Measurements from ENCODE around the gene E2F2.
A peak's percentile ranks its signal among the peaks of the same experiment; 100 is the strongest.
"Not testable (repeated sequence)": the region's sequence is repeated elsewhere in the genome, so short reads cannot be mapped to it uniquely, and the experiment has no call there.

E2F2 gene

DNA sequence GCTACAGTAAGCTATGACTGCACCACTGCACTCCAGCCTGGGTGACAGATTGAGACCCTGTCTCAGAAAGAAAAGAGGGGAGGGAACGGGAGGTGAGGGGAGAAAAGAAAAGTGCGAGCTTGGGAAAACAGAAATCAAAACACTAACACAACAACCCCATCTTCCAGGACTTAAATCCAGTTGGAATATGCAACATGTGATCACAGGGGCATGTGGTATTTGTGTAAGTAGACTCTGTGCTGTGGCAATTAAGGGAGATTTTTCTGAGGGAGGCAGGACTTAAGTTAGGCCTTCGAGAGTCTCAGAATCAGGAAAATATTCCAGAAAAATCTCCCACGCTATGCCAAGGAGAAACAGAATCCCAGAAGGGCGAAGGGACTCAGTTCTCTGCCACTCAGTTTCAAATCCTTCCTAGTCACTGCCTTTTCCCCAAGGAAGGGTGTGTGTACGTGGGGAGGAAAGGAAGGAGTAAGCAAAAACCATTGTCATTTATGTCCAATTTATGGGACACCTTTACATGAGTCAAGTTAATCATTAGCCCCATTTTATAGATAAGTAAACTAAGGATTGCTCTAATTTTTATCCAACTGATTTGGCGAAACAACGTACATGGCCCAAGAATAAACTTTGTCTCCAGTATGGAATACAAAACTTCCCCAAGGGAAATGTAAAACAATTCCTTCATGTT, 16.0 kb upstream of the E2F2 start:
- no peak for DNase-seq (ENCODE audit: low read depth in 2 of 2)

DNA sequence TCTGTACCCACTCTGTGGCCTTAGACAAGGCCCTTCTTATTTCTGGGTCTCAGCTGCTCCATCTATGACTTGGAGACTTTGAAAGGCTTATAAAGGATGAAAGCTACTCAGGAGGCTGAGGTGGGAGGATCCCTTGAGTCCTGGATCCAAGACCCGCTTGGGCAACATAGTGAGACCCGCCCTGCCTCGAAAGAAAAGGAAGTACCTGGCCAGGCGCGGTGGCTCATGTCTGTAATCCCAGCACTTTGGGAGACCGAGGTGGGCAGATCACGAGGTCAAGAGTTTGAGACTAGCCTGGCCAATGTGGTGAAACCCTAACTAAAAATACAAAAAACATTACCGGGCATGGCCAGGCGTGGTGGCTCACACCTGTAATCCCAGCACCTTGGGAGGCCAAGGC, 14.8 kb upstream of the E2F2 start:
- no peak for DNase-seq (ENCODE audit: low read depth in 2 of 2)

DNA sequence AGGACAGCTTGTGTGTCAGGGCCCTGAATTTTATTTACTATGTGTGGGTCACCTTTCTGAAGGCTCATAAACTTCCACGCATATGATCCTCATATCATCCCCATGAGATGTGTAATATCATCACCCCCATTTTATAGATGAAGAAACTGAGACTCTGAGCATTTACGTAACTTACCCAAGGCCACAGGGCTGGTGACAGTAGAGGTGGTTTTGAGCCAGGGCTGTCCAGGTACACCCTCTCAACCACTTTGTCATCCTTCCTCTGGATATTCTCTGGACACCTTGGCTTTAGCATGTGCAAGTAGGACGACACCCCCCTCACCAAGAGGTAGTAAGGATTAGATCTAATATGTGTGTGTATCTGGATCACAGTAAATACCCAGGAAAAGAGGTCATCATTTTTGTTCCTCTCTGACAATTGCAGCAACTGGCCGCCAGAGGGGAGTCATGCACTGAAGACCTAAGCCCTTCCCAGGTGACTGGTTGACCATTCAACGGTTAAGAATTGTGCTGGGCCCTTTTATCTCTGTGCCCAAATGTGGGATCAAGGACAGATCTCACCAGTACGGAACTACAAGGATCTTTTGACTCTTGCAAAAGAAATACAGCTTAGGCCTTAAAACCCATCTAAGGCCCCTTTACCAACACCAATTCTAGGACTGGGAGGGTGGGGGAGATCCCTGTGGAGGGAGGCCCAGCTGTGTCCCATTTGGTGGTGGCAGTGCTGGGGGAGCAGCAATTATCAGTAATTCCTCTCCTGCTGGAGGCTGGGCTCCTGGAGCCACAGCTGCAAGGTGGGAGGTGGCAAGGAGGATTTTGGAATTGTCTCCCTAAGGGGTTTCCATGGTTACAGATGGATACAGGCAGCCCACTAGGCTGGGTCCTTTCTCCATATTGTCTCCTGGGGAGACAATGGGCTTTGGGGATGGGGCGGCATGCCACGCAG, 13.7 kb upstream of the E2F2 start:
- DNase-seq (ENCODE audit: low read depth in 2 of 2): peak; percentile 63 to 67

DNA sequence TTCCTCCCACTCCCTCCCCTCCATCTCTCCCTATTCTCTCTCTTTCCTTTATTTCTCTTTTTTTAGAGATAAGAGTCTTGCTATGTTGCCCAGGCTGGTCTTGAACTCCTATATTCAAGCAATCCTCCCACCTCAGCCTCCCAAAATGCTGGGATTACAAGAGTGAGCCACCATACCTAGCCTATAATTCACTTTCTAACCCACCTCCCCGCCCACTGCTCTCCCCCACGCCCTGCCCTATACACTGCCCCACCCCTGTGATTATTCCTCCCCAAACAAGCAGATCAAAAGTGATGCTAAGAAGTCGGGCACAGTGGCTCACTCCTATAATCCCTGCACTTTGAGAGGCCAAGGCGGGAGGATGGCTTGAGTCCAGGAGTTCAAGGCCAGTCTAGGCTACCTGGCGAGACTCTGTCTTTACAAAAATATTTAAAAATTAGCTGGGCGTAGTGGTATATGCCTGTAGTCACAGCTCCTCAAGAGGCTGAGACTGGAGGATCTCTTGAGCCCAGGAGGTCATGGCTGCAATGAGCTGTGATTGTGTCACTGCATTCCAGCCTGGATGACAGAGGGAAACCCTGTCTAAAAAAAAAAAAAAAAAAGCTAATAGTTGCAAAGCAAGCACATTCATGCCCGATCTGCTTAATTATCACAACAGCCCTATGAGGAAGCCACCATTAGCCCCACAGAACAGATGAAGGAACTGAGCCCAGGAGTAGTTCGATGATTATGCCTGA, 12.8 kb upstream of the E2F2 start:
- no peak for DNase-seq (ENCODE audit: low read depth in 2 of 2)

DNA sequence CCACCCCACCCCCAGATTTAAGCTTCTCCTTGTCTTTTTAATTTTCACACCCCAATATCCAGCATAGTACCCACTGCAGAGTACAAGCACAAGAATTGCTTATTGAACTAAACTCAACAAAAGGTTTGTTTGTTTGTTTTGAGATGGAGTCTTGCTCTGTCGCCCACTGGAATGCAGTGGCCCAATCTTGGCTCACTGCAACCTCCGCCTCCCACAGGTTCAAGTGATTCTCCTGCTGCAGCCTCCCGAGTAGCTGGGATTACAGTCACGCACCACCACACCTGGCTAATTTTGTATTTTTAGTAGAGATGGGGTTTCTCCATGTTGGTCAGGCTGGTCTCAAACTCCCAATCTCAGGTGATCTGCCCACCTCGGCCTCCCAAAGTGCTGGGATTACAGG, 11.9 kb upstream of the E2F2 start:
- DNase-seq (ENCODE audit: low read depth in 2 of 2): not testable (repeated sequence)

DNA sequence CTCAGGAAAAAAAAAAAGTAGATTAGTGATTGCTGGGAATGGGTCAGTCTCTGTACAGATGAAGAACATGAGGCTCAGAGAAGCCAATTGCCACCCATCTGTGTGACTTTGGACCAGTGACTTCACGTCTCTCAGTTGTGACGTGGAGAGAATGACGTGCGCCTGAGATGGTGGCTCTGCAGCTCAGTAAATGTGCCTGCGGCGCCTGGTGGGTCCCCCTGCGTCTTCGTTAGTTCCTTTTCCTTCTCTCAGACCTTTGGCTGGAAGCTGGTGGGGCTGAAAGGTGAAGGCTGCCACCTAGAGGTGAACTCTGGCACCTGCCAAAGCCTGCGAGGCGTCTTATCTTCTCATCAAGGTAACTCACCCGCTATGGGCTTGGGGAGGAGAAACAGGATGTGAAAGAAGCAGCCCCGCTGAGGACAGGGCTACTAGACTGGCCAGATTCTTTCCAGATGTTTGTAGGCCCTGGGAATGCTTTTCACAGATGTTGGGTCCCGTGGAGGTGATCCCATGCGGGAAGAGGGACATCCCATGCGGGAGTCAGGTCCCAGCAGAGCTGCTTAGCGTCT, 8.7 kb upstream of the E2F2 start:
- DNase-seq (ENCODE audit: low read depth in 2 of 2): peak; percentile 77 to 87

DNA sequence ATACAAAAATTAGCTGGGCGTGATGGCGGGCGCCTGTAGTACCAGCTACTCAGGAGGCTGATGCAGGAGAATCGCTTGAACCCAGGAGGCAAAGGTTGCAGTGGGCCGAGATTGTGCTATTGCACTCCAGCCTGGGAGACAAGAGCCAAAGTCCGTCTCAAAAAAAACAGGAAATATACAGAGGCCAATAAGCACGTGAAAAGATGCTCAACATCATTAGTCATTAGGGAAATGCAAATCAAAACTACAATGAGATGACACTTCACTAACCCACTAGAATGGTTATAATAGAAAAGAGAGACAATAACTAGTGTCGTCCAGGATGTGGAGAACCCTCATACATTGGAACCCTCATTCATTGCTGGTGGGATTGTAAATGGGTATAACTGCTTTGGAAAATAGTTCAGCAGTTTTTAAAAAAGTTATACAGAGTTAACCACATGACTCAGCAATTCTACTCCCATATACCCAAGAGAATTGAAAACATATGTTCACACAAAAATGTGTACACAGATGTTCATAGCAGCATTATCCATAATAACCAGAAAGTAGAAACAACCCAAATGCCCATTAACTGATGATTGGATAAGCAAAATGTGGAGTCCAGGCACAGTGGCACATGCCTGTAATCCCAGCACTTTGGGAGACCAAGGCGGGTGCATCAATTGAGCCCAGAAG, 6.4 kb upstream of the E2F2 start:
- DNase-seq (ENCODE audit: low read depth in 2 of 2): no peak

DNA sequence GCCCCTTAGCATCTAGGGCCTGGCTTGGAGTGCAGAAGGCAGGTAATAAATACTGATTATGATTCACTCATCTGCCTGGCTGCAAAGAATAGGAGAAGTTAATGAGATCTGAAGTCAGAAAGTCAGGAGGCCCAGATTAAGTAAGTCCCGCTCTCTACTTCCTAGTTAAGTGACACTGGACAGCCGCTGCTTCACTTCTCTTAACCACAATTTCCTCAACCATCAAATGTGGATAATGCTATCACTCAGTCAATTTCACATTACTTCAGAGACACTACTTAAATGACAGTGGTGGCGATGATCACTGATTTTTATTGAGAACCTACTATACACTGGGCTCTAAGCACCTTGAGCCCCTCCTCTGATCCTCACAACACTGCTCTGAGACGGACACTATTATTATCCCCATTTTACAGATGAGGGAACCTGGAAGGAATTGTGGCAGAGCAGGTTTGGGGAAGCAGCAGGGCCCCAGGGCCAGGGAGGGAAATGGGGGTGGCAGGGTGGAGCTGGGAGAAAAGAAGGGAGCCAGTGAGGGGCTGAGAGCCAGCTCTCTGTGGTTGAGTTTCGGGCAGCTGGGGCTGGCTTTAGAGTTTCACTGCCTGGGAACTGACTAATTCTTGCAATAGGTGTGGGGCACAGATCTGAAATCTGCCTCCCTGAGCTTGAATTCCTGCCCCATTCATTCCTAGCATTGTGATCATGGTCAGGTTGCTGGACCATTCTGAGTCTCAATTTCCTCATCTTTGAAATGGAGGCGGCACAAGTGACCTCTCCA, 2.4 kb upstream of the E2F2 start:
- DNase-seq (ENCODE audit: low read depth in 2 of 2): no peak

DNA sequence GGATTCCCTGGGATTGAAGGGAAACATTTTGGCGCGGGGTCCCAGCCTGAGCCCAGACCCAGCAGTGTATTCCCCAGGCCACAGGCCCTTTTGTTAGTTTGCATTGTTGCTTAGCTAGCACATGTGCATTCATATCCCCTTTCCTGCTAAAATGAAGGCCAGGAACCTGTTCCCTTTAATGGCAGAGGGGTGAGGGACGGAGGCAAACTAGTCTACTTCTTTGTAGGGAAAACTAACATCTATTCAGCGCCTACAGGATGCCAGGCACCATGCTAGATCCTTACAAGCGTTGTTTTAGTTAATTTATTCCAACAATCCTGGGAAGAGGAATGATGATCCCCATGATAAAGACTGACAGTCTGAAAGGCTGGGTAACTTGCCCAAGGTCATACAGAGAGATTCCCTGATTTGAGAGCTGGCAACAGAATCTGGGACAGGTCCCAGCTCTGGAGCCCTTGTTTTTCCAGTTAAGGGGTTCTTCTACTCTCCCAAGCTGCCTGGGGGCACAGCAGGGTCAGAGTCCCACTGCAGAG, 595 bp upstream of the E2F2 start:
- no peak for DNase-seq (ENCODE audit: low read depth in 2 of 2)

DNA sequence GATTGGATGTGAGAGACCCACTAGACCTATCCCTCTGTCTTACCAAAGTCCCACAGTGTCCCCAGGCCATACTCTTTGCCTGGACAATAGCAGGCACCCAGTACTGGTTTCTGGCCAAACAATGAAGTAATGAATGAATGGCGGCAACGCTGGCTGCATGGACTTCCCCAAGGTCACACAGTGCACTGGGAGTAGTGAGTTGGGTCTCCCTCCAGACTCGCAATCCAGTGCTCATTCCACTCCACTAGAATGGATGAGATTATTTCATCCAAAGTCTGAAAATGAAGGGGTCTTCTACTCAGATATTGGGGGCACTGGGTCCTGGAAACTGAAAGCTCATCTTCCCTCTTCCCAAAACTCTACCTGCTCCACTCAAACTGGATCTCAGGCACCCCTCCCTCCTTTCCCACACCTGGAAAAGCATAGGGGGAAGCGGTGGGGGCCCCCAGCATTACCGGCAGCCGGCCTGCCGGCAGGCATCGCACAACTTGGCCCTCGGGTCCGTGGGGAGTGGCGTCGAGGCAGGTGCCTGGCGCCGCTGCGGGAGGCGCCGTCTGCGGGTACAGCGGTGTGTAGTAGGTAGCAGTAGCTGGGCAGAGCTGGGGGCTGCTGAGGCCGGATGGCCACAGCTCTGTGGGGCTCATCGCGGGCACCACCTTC, 816 bp downstream of the E2F2 start:
- no peak for DNase-seq (ENCODE audit: low read depth in 2 of 2)

DNA sequence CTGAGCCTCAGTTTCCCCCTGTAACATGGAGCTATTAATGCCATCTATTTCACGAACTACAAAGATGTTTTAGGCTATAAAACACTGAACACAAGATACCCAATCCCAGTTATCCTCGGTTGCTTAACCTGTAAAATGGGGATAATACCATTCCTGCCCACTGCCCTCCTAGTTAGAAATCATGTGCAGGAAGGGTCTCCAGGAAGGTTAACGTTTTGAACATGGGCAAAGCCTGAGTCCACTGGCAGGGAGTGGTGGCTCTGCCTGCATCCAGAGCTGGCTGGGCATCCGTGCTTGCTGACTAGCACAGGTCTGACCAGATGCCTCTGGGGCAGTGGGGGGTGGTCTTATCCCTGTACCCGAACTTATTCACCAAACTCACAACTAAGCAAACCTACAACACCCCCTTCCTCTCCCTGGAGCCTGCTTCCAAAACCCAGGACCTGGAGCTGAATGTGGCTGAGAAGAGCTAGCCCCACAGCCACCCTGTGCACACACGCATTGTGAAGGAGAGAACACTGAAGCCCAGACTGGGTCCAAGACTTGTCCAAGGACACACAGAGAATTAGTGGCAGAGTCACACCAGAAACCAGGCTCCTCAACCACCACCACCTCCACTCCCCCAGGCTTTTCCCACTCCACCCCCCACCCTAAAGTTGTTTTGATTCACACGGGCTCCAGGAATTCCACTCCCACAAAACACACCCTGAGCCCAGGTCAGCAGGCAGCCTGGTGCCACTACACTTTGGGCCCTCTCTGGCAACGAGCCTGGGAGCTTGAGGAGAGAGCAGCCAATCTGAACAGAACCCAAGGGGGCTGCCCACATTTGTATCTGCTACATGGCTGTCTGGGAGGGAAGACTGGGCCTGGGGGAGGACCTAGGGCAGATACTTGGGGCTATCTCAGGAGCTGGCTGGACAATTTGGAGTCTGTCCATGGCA, 1.6 kb downstream of the E2F2 start:
- no peak for DNase-seq (ENCODE audit: low read depth in 2 of 2)

DNA sequence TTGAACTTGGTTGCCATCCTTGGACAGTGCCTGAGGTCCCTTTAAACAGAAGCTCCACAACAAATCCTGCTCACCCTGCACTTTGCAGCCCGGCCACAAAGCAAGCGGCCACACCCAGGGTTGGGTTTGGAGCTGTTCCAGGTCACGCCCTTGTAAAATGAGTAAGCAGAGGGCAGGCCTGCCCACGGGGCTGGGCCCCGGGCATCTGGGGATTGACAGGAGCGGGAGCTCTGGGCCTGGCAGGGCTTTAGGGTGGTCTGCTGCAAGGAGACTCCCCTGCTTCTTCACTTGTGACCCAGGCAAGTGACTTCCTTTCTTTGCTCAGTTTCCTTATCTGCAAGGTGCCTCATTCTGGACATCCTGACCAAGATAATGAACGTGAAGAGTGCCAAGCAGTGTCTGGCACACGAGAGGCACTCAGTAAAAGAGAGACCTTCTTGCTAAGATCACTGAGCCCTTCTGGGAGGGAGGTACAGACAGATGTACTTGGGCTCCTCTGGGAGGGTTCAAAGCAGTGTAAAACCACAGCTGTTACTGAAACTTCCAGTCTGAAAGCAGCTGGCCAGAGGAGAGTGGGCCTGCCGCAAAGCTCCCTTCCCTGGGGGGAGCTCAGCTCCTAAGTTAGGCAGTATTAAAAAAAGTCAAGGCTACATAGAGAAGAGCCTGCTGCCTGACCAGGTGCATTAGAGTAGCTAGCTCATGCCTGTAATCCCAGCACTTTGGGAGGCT, 2.6 kb downstream of the E2F2 start:
- peak; percentile 47 to 53 for DNase-seq (ENCODE audit: low read depth in 2 of 2)

DNA sequence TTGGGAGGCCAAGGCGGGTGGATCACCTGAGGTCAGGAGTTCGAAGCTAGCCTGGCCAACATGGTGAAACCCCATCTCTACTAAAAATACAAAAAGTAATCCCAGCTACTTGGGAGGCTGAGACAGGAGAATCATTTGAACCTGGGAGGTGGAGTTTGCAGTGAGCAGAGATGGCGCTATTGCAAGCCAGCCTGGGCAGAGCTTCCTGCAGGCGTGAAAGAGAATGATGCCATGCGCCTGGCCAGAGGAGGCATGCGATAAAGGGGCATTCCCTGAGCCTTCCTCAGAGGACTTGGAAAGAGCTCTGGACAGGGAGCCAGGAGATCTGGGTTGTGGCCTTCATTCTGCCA, 3.2 kb downstream of the E2F2 start:
- no peak for DNase-seq (ENCODE audit: low read depth in 2 of 2)

DNA sequence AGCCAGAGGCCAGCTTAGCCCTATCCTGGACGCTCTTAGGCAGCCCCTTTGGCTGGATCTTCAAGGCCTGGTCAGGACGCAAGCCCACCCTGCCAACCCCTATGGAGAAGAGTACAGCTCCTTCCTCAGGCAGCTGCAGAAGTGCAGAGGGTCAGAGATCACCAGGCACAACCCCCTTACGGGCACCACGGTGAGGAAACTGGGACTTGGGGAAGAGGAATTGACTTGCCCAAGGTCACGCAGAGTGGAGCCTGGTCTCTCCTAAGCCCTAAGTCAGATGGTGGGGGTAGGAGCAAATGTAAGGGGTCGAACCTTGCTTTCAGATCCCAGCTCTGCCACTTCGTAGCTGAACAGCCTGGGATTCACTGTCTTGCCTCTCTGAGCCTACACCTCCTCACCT, 3.7 kb downstream of the E2F2 start:
- no peak for DNase-seq (ENCODE audit: low read depth in 2 of 2)

DNA sequence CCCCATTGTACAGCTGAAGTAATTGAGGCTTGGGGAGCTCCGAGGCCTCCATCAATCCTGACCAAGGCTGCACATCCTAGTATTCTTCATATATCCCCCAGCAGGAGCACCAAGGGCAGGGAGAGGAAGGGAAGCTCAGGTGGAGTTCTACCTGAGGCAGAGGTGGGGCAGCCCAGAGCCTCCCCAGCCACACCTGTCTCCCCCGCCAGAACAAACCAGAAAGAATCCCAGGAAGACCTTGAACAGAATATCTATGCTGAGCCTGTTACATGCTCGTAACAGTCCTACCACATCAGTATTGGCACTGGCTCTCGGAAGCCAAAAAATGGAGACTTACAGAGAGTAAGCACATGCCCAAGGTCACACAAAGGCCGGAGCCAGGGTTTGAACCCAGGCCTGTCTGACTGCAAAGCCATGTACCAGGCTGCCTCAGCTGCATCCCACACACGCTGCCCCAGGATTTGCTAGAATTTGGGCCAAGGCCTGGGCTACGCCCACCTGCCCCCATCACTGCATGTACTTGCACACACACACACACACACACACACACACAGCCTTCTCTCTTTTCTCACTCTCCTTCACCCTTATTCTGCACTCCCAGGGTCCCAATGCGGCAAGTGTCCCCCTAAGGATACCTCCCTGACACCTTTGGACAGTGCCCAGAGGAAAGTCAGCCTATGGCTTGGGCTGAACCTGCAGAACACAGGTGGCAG, 4.5 kb downstream of the E2F2 start:
- DNase-seq (ENCODE audit: low read depth in 2 of 2): no peak

DNA sequence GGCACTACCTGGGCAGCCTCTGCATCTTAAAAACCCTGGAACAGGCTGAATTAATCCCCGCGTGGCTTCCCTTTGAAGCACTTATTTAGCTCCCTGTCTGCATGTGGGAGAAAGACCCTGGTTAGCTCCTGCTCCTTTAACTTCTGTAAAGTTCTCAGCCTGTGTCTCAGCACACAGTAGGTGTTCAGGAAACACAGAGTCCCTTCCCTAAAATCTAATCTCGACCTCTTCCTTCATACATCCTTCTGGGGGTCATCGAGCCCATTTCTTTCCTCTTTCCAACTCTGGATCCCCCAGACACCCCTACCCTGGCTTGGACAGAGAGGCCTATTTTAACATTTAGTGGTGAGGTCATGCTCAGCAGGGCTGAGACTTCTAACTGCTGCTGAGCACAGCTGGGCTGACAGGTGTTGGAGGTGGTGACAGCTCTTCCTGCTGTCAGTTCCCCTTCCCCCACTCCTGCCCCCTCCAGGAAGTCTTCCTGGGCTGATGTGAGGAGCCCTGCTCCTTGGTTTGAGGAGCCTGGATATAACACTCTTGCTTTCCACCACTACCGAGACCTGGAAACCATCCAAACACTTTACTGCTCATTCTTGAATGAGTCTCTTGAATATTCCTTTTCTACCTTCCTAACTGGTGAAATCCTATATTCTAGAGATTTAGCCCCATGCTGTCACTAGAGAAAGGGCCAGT, 5.3 kb downstream of the E2F2 start:
- DNase-seq (ENCODE audit: low read depth in 2 of 2): no peak

Measured in stimulated activated CD4-positive, alpha-beta T cell treated with anti-CD3 and anti-CD28 coated beads, Interleukin-1b, Interleukin-23, amount 100 ng/mL, for 4 hours (primary cell).